Activated CD4-positive, alpha-beta T cell treated with anti-CD3 and anti-CD28 coated beads, Interleukin-2, amount 10 ng/mL, durations not matched to agents 24 days and 14 days (primary cell): ENCODE measurements around the gene LRATD1. TPM values are rescaled to one million over a fixed set of nuclear protein-coding genes. Genes with fewer than 3 reads are reported as not detected.

Source experiments
- DNase-seq: peaks from one replicate; pipeline ENCODE4 v3.0.0; 2022
- H3K27ac Mint-ChIP-seq: one replicate; pipeline ENCODE4 v1.8.0; 2022; ENCODE audit warnings: mild to moderate bottlenecking, mixed read lengths
- H3K27me3 Mint-ChIP-seq: one replicate; pipeline ENCODE4 v1.8.0; 2022; ENCODE audit warnings: mixed read lengths
- H3K36me3 Mint-ChIP-seq: one replicate; pipeline ENCODE4 v1.8.0; 2022; ENCODE audit warnings: low read depth, mild to moderate bottlenecking, mixed read lengths
- H3K4me1 Mint-ChIP-seq: one replicate; pipeline ENCODE4 v1.8.0; 2021; ENCODE audit warnings: mixed read lengths
- H3K4me3 Mint-ChIP-seq: one replicate; pipeline ENCODE4 v1.8.0; 2022; ENCODE audit warnings: mild to moderate bottlenecking, moderate library complexity, mixed read lengths
- H3K9me3 Mint-ChIP-seq: one replicate; pipeline ENCODE4 v1.8.0; 2021; ENCODE audit warnings: mixed read lengths
- intact Hi-C: fragments of 100-400 bp; cut with micrococcal nuclease; formaldehyde crosslinking; loops from one replicate; pipeline ENCODE4 v1.15.1; 2023
- total RNA-seq: library from RNA; stranded (reverse); gene quantifications from 2 replicates; pipeline ENCODE4 v1.2.3, GENCODE V29; 2022

The LRATD1 gene
- total RNA-seq, 1 donor from 2014 or later: not detected

- Mint-ChIP-seq H3K27ac (no peak overlapping the region), H3K4me3 (no peak overlapping the region), H3K27me3 (no peaks in the 10 kb centered on the region), H3K9me3 (no peaks in the 10 kb centered on the region), H3K4me1 (no peaks in the 10 kb centered on the region), H3K36me3 (no peaks in the 10 kb centered on the region)
- no peak for DNase-seq
- intact Hi-C loops: no loop called here
Measured at GRCh38 chr2:14647714-14648113, 15.2 kb downstream of the LRATD1 start.

DNA sequence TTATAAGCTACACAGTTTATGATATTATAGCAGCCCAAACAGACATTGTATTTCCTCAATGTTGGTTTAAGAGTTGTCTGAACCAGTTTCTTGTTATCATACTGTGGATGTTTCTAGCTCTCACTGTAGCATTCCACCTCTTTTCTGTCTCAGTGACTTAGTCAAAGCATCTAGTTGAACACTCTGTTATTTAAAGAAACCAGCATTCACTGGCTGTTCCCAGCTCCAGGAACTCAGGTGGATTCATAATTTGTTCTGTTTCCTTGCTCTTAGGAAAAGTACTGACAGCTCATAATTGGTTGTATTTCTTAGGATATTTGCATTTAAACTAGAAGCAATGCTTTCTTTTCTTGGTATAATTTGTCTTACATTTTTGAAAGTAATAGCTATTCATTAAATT lies 17.5 kb downstream of the LRATD1 start:
- no peak for DNase-seq
- no peak overlapping the region for H3K4me3 Mint-ChIP-seq
- H3K27me3 Mint-ChIP-seq: no peaks in the 10 kb centered on the region
- no peaks in the 10 kb centered on the region for H3K36me3 Mint-ChIP-seq
- no peak overlapping the region for H3K27ac Mint-ChIP-seq
- no peaks in the 10 kb centered on the region for H3K9me3 Mint-ChIP-seq
- intact Hi-C loops: no loop called here
- H3K4me1 Mint-ChIP-seq: peaks cover 2% of the 10 kb centered on the region

DNA sequence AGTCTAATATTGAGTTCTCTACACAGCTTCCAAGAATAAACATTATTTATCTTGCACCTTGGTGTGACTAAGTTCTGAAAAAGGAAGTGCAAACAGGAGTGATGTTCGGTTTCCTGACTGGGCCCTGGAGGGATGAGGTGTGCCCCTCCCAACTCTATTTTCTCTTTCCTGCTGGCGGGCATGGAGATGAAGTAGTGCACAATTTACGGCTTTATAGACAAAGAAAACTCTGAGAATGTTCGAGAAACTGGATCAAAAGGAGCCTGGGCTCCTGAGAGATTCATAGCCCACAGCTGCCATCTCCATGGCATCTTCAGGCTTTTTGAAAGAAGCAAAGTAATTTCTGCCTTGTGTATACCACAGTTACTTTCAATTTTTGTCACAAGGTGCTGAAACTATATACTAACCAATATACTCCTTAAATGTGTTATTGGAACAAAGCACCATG lies 22.3 kb downstream of the LRATD1 start:
- Mint-ChIP-seq H3K4me1 (peaks cover 2% of the 10 kb centered on the region), H3K36me3 (no peaks in the 10 kb centered on the region), H3K27me3 (no peaks in the 10 kb centered on the region), H3K4me3 (no peak overlapping the region), H3K9me3 (no peaks in the 10 kb centered on the region), H3K27ac (no peak overlapping the region)
- DNase-seq: no peak
- intact Hi-C loops: no loop called here

DNA sequence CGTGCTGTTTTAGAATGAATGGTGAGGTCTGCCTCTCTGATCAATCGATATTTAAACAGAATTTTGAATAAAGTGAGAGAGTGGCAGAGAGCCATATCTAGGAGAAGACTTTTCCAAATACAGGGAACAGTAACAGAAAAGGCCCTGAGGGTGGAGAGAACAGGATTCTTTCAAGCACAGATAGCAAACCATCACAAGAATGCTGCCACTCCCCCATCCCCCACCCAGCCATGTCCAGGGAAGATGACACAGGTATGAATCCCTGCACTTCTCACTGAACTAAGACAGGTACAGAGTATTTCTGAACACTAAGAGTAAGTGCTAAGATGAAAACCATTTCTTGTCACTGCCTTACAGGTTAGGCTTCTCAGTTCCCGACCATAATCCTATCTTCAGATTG lies 23.6 kb downstream of the LRATD1 start:
- H3K4me3 Mint-ChIP-seq: no peak overlapping the region
- intact Hi-C loops: no loop called here
- DNase-seq: no peak
- no peaks in the 10 kb centered on the region for H3K36me3 Mint-ChIP-seq
- no peaks in the 10 kb centered on the region for H3K9me3 Mint-ChIP-seq
- H3K27me3 Mint-ChIP-seq: no peaks in the 10 kb centered on the region
- H3K4me1 Mint-ChIP-seq: peaks cover 2% of the 10 kb centered on the region
- H3K27ac Mint-ChIP-seq: no peak overlapping the region

DNA sequence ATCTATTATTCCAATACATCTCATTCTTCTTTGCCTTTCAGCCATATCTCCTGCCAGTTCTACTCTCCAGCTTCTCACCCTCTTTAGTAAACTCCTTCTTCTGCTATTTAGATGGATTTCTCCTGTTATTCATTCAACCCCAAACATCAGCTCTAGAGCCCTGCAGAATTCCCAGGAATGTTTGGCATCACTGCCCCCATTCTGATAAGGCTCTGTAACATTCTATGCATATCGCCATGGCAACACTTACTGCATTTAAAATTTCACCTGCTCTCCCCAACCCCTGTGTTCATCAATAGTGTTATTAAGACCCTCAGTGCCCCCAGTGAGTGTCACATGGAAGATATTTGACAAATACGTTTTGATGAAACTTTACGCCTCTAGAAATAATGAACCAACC lies 28.6 kb downstream of the LRATD1 start:
- Mint-ChIP-seq H3K27me3 (no peaks in the 10 kb centered on the region), H3K4me3 (no peak overlapping the region), H3K36me3 (no peaks in the 10 kb centered on the region), H3K4me1 (no peaks in the 10 kb centered on the region), H3K27ac (no peak overlapping the region), H3K9me3 (no peaks in the 10 kb centered on the region)
- no peak for DNase-seq
- intact Hi-C loops: no loop called here

GRCh38 chr2:14673351-14673875 lies 40.9 kb downstream of the LRATD1 start:
- Mint-ChIP-seq H3K9me3 (no peaks in the 10 kb centered on the region), H3K4me3 (no peak overlapping the region), H3K4me1 (no peaks in the 10 kb centered on the region), H3K27me3 (no peaks in the 10 kb centered on the region), H3K27ac (no peak overlapping the region), H3K36me3 (no peaks in the 10 kb centered on the region)
- intact Hi-C loops: no loop called here
- peak; percentile 29 for DNase-seq

GRCh38 chr2:14675489-14675888 lies 43.0 kb downstream of the LRATD1 start:
- H3K27ac Mint-ChIP-seq: no peak overlapping the region
- no peaks in the 10 kb centered on the region for H3K36me3 Mint-ChIP-seq
- DNase-seq: no peak
- H3K27me3 Mint-ChIP-seq: no peaks in the 10 kb centered on the region
- no peaks in the 10 kb centered on the region for H3K9me3 Mint-ChIP-seq
- no peaks in the 10 kb centered on the region for H3K4me1 Mint-ChIP-seq
- intact Hi-C loops: no loop called here
- H3K4me3 Mint-ChIP-seq: no peak overlapping the region

DNA sequence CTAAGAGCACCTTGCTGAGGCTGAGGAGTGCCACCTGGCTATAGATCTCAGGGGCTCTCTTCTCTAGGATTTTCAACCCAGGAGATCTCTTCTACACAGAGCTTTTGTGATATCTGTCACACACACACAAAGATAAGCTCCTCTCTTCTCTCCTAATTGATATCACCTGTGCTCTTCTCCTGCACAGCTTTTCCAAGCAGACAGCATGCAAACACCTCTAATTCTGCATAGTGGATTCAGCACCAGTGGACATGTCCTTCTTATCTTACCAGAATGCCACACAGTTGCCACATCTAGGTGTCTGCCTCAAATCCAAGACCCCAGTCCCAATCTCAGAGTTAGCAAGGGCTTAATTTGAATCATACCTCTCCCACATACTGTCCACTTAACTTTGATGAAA lies 43.9 kb downstream of the LRATD1 start:
- no peaks in the 10 kb centered on the region for H3K27me3 Mint-ChIP-seq
- H3K9me3 Mint-ChIP-seq: no peaks in the 10 kb centered on the region
- H3K4me1 Mint-ChIP-seq: no peaks in the 10 kb centered on the region
- DNase-seq: no peak
- no peak overlapping the region for H3K4me3 Mint-ChIP-seq
- intact Hi-C loops: no loop called here
- no peaks in the 10 kb centered on the region for H3K36me3 Mint-ChIP-seq
- H3K27ac Mint-ChIP-seq: no peak overlapping the region

DNA sequence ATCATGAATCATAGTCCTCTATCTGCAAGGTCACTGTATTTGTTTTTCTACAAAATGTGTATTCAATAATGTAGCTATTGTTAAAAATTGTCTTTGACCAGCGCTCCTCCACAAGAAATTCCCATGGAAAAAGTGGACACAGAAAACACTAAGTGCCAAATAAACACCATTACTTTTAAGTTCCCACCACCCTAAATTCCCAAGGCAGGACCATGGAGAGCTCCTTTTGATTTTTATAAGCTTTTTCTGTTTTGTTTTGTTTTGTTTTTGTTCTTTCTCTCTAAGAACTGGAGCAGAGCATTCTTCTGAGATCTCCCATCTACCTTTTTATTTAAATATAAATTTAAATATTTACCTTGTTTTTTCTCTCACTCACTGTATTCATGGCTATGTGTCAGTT lies 44.5 kb downstream of the LRATD1 start:
- peak; percentile 13 for DNase-seq
- H3K9me3 Mint-ChIP-seq: no peaks in the 10 kb centered on the region
- no peak overlapping the region for H3K27ac Mint-ChIP-seq
- no peaks in the 10 kb centered on the region for H3K27me3 Mint-ChIP-seq
- intact Hi-C loops: no loop called here
- no peaks in the 10 kb centered on the region for H3K4me1 Mint-ChIP-seq
- H3K4me3 Mint-ChIP-seq: no peak overlapping the region
- H3K36me3 Mint-ChIP-seq: no peaks in the 10 kb centered on the region

- no peak overlapping the region for H3K4me3 Mint-ChIP-seq
- H3K27me3 Mint-ChIP-seq: no peaks in the 10 kb centered on the region
- intact Hi-C loops: no loop called here
- H3K27ac Mint-ChIP-seq: no peak overlapping the region
- no peaks in the 10 kb centered on the region for H3K4me1 Mint-ChIP-seq
- H3K36me3 Mint-ChIP-seq: no peaks in the 10 kb centered on the region
- DNase-seq: no peak
- H3K9me3 Mint-ChIP-seq: no peaks in the 10 kb centered on the region
Measured at GRCh38 chr2:14678761-14679160, 46.2 kb downstream of the LRATD1 start.

DNA sequence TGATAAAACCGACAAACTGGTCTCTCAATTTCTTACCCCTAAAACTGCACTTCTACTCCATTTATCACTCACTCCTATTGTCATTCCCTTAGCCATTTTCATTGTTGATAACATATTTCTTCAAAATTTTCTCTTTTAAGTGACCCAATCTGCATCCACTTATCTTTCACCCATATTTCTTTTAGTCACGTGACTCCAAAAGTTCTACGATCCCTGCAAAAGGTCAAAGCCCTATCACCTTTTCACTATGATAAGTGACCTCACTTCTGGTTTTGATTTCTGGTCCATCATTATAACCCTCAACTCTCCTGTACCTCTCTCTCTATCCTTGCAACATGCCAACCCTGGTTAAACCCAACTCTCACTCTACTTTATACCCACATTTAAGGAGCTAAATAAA lies 49.1 kb downstream of the LRATD1 start:
- no peak for DNase-seq
- H3K27me3 Mint-ChIP-seq: no peaks in the 10 kb centered on the region
- no peaks in the 10 kb centered on the region for H3K36me3 Mint-ChIP-seq
- H3K27ac Mint-ChIP-seq: no peak overlapping the region
- no peaks in the 10 kb centered on the region for H3K9me3 Mint-ChIP-seq
- H3K4me3 Mint-ChIP-seq: no peak overlapping the region
- H3K4me1 Mint-ChIP-seq: no peaks in the 10 kb centered on the region
- intact Hi-C loops: no loop called here
